HEK293 (cell line): Measurements from ENCODE around the gene FEZF1.

ENCODE experiments used
- CTCF ChIA-PET: fragments of 350-600 bp; formaldehyde crosslinking; extraction: SDS; loops from one replicate; lab custom pipeline; 2021; ENCODE audit warnings: antibody characterized with exemption; lab: Yijun Ruan, JAX
- POLR2A ChIA-PET: fragments of 300-600 bp; formaldehyde crosslinking; extraction: SDS; loops from one replicate; lab custom pipeline; 2020; ENCODE audit warnings: antibody characterized with exemption, inconsistent platforms; lab: Yijun Ruan, JAX
- H3K27ac ChIP-seq: fragments of 200-500 bp; sonication (Bioruptor generic); 2 replicates; pipeline ENCODE4 v1.5.1; 2014; ENCODE audit warnings: low read depth, low read length, control low read depth, inconsistent platforms; ENCODE audit errors: extremely low read depth
- H3K36me3 ChIP-seq, 2 experiments: fragments of 200-500 bp in 1 of 2; sonication (Bioruptor generic) in 1 of 2; 1 replicate in 1 of 2; 2 replicates in 1 of 2; pipeline ENCODE4 v1.5.1; 2014 to 2017; ENCODE audit warnings: inconsistent platforms in 2 of 2, low read length in 2 of 2; ENCODE audit not compliant: control insufficient read depth in 2 of 2, insufficient read depth in 1 of 2
- H3K4me1 ChIP-seq: fragments of 200-500 bp; sonication (Bioruptor generic); 2 replicates; pipeline ENCODE4 v1.5.1; 2014; ENCODE audit warnings: mild to moderate bottlenecking, low read length, inconsistent platforms; ENCODE audit not compliant: control insufficient read depth, insufficient read depth
- H3K4me3 ChIP-seq: 2 replicates; pipeline ENCODE4 v1.5.1; 2011; ENCODE audit warnings: low read depth, mild to moderate bottlenecking, control low read depth, low read length, moderate library complexity
- H3K9me3 ChIP-seq: fragments of 200-500 bp; sonication (Bioruptor generic); 2 replicates; pipeline ENCODE4 v1.5.1; 2014; ENCODE audit warnings: low read depth, low read length, inconsistent platforms; ENCODE audit not compliant: control insufficient read depth, insufficient read depth
- EGR2 ChIP-seq: fragments of 450-650 bp; formaldehyde crosslinking; IDR thresholded peaks from 2 replicates; pipeline ENCODE4 v1.5.1; 2016; ENCODE audit warnings: low read depth, missing biosample characterization, missing genetic modification characterization
- GLIS1 ChIP-seq: fragments of 450-650 bp; formaldehyde crosslinking; IDR thresholded peaks from 2 replicates; pipeline ENCODE4 v1.5.1; 2016; ENCODE audit warnings: missing biosample characterization, missing genetic modification characterization
- GLIS2 ChIP-seq: fragments of 450-650 bp; formaldehyde crosslinking; IDR thresholded peaks from 2 replicates; pipeline ENCODE4 v1.5.1; 2016; ENCODE audit warnings: missing biosample characterization, missing genetic modification characterization
- KLF7 ChIP-seq: fragments of 450-650 bp; formaldehyde crosslinking; IDR thresholded peaks from 2 replicates; pipeline ENCODE4 v1.5.1; 2016; ENCODE audit warnings: missing biosample characterization, missing genetic modification characterization, borderline replicate concordance
- OSR2 ChIP-seq: fragments of 450-650 bp; formaldehyde crosslinking; IDR thresholded peaks from 2 replicates; pipeline ENCODE4 v1.5.1; 2016; ENCODE audit warnings: missing biosample characterization, missing genetic modification characterization
- SCRT1 ChIP-seq: fragments of 450-650 bp; formaldehyde crosslinking; IDR thresholded peaks from 2 replicates; pipeline ENCODE4 v1.5.1; 2016; ENCODE audit warnings: missing biosample characterization, missing genetic modification characterization, borderline replicate concordance
- SP7 ChIP-seq: fragments of 450-650 bp; formaldehyde crosslinking; IDR thresholded peaks from 2 replicates; pipeline ENCODE4 v1.5.1; 2016; ENCODE audit warnings: missing biosample characterization, missing genetic modification characterization
- WT1 ChIP-seq: fragments of 450-650 bp; formaldehyde crosslinking; IDR thresholded peaks from 2 replicates; pipeline ENCODE4 v1.5.1; 2016; ENCODE audit warnings: missing biosample characterization, missing genetic modification characterization
- ZBTB17 ChIP-seq: fragments of 450-650 bp; formaldehyde crosslinking; IDR thresholded peaks from 2 replicates; pipeline ENCODE4 v1.5.1; 2016; ENCODE audit warnings: missing biosample characterization, missing genetic modification characterization
- ZFHX2 ChIP-seq: fragments of 450-650 bp; formaldehyde crosslinking; conservative IDR thresholded peaks from 2 replicates; pipeline ENCODE4 v1.5.1; 2016; ENCODE audit warnings: missing biosample characterization, missing genetic modification characterization
- ZIC2 ChIP-seq: fragments of 450-650 bp; formaldehyde crosslinking; IDR thresholded peaks from 2 replicates; pipeline ENCODE4 v1.5.1; 2016; ENCODE audit warnings: missing biosample characterization, missing genetic modification characterization
- ZNF138 ChIP-seq: fragments of 450-650 bp; formaldehyde crosslinking; IDR thresholded peaks from 2 replicates; pipeline ENCODE4 v1.5.1; 2016; ENCODE audit warnings: missing biosample characterization, missing genetic modification characterization, borderline replicate concordance
- ZNF157 ChIP-seq: fragments of 450-650 bp; formaldehyde crosslinking; IDR thresholded peaks from 2 replicates; pipeline ENCODE4 v1.5.1; 2016; ENCODE audit warnings: missing biosample characterization, missing genetic modification characterization
- ZNF211 ChIP-seq: fragments of 450-650 bp; formaldehyde crosslinking; IDR thresholded peaks from 2 replicates; pipeline ENCODE4 v1.5.1; 2016; ENCODE audit warnings: low read depth, missing biosample characterization, missing genetic modification characterization
- ZNF335 ChIP-seq: fragments of 450-650 bp; formaldehyde crosslinking; conservative IDR thresholded peaks from 2 replicates; pipeline ENCODE4 v1.5.1; 2016; ENCODE audit warnings: missing biosample characterization, missing genetic modification characterization
- ZNF473 ChIP-seq: fragments of 450-650 bp; formaldehyde crosslinking; IDR thresholded peaks from 2 replicates; pipeline ENCODE4 v1.5.1; 2017; ENCODE audit warnings: missing biosample characterization, missing genetic modification characterization
- ZNF555 ChIP-seq: fragments of 450-650 bp; formaldehyde crosslinking; conservative IDR thresholded peaks from 2 replicates; pipeline ENCODE4 v1.5.1; 2017; ENCODE audit warnings: missing biosample characterization, mild to moderate bottlenecking, missing genetic modification characterization, inconsistent platforms
- ZNF560 ChIP-seq: fragments of 450-650 bp; formaldehyde crosslinking; IDR thresholded peaks from 2 replicates; pipeline ENCODE4 v1.5.1; 2017; ENCODE audit warnings: missing biosample characterization, missing genetic modification characterization, borderline replicate concordance
- ZNF777 ChIP-seq: fragments of 450-650 bp; formaldehyde crosslinking; IDR thresholded peaks from 2 replicates; pipeline ENCODE4 v1.5.1; 2017; ENCODE audit warnings: missing biosample characterization, missing genetic modification characterization, borderline replicate concordance
- ZNF791 ChIP-seq: fragments of 450-650 bp; formaldehyde crosslinking; IDR thresholded peaks from 2 replicates; pipeline ENCODE4 v1.5.1; 2016; ENCODE audit warnings: missing biosample characterization, missing genetic modification characterization
- ZXDB ChIP-seq: fragments of 450-650 bp; formaldehyde crosslinking; IDR thresholded peaks from 2 replicates; pipeline ENCODE4 v1.5.1; 2016; ENCODE audit warnings: missing biosample characterization, missing genetic modification characterization
- TF ChIP-seq, protein P1 (sequence below): sonication (generic); formaldehyde crosslinking; IDR thresholded peaks from 2 replicates; pipeline ENCODE4 v1.8.1; 2022; ENCODE audit warnings: mild to moderate bottlenecking, moderate library complexity, missing genetic modification reagents
- TF ChIP-seq, protein P2 (sequence below): fragments of 450-650 bp; formaldehyde crosslinking; IDR thresholded peaks from 2 replicates; pipeline ENCODE4 v1.5.1; 2017; ENCODE audit warnings: missing biosample characterization, missing genetic modification characterization
- TF ChIP-seq, protein P3 (sequence below): fragments of 450-650 bp; formaldehyde crosslinking; IDR thresholded peaks from 2 replicates; pipeline ENCODE4 v1.5.1; 2016; ENCODE audit warnings: missing biosample characterization, missing genetic modification characterization, low read depth

FEZF1 gene

DNA sequence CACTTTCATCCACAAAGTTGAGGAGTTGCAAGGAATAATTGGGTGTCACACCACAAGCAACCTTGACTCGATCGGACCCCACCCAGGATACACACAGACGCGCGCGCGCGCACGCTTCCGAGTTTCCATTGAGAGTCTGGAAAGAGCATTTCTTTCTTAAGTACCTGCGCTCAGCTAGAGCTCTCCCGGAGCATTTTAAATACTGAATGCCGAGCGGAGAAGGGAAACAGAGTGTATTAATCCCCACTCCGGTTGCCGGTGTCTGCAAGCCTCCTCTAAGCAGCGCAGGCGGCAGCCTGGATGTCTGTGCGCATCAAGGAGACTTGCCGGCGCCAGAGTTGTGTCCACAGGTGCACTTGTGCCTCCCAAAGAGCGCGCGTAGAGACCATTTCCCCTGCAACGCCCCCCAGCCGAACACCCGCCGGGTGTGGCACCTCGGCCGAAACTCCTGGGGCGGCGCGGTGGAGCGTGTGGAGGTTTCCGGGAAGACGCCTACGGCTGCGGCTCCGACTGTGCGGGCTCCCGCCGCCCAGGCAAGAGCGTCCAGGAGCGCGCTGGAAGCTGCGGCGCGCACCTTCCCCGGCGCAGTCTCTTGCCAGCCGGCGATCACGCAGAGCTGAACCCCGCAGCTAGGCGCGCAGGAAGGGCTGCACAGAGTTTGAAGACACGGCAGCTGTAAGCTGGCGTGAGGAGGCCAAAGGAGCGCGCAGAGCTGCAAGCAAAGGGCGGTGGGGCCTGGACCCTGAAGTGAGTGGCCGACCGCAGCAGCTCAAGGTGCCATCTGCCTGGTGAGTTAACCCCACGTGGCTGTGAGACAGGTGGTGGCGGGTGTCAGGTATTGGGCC is 1.1 kb upstream of the FEZF1 start (continued):
- TF ChIP-seq GLIS2 (tag by site-specific recombination) (peak; percentile 85), EGR2 (tag by site-specific recombination) (peak; percentile 38; the same call in 1 of the 2 replicates), GLIS1 (tag by site-specific recombination) (peak; percentile 73), SCRT1 (peak; percentile 63; the same call in 1 of the 2 replicates), ZNF473 (tag by site-specific recombination) (no peak), ZNF560 (tag by site-specific recombination) (no peak), ZIC2 (peak; percentile 95), ZNF777 (tag by site-specific recombination) (no peak), ZNF138 (tag by site-specific recombination) (no peak), ZXDB (no peak), ZNF555 (tag by site-specific recombination) (no peak), ZNF791 (no peak), WT1 (tag by site-specific recombination) (no peak), ZNF211 (no peak), ZNF335 (tag by site-specific recombination) (peak; percentile 95), OSR2 (tag by site-specific recombination) (no peak), ZFHX2 (tag by site-specific recombination) (peak; percentile 73), SP7 (peak; percentile 27; the same call in 1 of the 2 replicates), KLF7 (tag by site-specific recombination) (no peak)
- TF ChIP-seq, protein P1, sequence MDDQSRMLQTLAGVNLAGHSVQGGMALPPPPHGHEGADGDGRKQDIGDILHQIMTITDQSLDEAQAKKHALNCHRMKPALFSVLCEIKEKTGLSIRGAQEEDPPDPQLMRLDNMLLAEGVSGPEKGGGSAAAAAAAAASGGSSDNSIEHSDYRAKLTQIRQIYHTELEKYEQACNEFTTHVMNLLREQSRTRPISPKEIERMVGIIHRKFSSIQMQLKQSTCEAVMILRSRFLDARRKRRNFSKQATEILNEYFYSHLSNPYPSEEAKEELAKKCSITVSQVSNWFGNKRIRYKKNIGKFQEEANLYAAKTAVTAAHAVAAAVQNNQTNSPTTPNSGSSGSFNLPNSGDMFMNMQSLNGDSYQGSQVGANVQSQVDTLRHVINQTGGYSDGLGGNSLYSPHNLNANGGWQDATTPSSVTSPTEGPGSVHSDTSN (CRISPR knock-in tag) = no peak
- TF ChIP-seq, protein P2, sequence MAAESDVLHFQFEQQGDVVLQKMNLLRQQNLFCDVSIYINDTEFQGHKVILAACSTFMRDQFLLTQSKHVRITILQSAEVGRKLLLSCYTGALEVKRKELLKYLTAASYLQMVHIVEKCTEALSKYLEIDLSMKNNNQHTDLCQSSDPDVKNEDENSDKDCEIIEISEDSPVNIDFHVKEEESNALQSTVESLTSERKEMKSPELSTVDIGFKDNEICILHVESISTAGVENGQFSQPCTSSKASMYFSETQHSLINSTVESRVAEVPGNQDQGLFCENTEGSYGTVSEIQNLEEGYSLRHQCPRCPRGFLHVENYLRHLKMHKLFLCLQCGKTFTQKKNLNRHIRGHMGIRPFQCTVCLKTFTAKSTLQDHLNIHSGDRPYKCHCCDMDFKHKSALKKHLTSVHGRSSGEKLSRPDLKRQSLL (tag by site-specific recombination) = no peak

DNA sequence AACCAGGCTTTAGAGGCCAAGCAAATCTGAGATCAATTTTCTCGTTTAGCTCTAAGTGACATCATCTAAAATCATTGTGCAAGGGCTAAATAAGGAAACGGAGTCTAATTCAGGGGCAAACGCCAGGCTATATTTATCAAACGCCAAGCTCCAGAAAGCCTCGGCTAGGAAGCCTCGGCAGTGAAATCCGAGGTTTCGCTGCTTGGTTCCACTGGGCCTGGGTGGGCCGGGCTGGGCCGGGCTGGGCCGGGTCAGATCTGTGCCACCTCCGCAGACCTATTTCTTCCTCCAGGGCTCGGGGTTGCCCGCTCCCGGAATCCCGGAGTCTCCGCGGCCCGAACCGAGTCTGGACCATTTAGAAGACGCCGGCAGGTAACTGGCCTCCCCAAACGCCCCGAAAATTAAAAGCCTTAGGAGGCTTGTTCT is 459 bp upstream of the FEZF1 start:
- H3K36me3 ChIP-seq = no peaks in the 10 kb centered on the region
- ChIA-PET POLR2A (interaction anchor here (0.6 to 0.7 kb wide), 2 partner anchors 9 to 167 kb away, joined by 4 to 5 read pairs; no protein-coding TSS in a partner anchor), CTCF (interaction anchor here (0.6 to 0.9 kb wide), 2 partner anchors 70 to 246 kb away, joined by 3 read pairs; no protein-coding TSS in a partner anchor)
- no peaks in the 10 kb centered on the region for H3K9me3 ChIP-seq
- H3K4me1 ChIP-seq = no peaks in the 10 kb centered on the region
- peak overlapping the region; percentile 64 for H3K4me3 ChIP-seq
- peak overlapping the region; percentile 53; the same call in 1 of the 2 replicates for H3K27ac ChIP-seq
- TF ChIP-seq ZNF157 (tag by site-specific recombination) (no peak), ZBTB17 (peak; percentile 6; the same call in 1 of the 2 replicates)
- TF ChIP-seq, protein P3, sequence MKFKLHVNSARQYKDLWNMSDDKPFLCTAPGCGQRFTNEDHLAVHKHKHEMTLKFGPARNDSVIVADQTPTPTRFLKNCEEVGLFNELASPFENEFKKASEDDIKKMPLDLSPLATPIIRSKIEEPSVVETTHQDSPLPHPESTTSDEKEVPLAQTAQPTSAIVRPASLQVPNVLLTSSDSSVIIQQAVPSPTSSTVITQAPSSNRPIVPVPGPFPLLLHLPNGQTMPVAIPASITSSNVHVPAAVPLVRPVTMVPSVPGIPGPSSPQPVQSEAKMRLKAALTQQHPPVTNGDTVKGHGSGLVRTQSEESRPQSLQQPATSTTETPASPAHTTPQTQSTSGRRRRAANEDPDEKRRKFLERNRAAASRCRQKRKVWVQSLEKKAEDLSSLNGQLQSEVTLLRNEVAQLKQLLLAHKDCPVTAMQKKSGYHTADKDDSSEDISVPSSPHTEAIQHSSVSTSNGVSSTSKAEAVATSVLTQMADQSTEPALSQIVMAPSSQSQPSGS (tag by site-specific recombination) = peak; percentile 72
- TF ChIP-seq, all 188 proteins: peak for 2
